ENCODE data around the gene GPR31.

Gene GPR31

DNA sequence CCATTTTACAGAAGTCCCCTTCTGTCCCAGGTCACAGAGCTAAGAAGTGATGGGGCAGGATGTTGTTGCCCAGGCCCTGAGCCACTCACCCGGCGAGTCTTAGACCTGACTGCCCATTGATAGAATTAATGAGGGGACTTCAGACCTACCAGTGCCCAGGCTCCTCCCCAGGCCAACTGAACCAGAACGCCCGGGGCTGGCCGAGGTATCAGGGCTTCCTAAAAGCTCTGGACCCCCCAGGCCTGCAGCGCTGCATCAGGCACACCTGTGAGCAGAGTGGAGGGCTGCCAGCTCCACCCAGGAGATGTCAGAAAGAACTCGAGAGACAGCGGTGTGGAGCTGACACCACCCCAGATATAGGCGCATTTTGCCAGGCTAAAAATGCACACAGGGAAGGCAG lies 3.5 kb downstream of the GPR31 start:
- TF ChIP-seq, protein P1, sequence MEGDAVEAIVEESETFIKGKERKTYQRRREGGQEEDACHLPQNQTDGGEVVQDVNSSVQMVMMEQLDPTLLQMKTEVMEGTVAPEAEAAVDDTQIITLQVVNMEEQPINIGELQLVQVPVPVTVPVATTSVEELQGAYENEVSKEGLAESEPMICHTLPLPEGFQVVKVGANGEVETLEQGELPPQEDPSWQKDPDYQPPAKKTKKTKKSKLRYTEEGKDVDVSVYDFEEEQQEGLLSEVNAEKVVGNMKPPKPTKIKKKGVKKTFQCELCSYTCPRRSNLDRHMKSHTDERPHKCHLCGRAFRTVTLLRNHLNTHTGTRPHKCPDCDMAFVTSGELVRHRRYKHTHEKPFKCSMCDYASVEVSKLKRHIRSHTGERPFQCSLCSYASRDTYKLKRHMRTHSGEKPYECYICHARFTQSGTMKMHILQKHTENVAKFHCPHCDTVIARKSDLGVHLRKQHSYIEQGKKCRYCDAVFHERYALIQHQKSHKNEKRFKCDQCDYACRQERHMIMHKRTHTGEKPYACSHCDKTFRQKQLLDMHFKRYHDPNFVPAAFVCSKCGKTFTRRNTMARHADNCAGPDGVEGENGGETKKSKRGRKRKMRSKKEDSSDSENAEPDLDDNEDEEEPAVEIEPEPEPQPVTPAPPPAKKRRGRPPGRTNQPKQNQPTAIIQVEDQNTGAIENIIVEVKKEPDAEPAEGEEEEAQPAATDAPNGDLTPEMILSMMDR (IDR thresholded peaks at IDR 0.05; ENCODE audit: low read depth, low read length, missing control alignments) = no peak
- no peak for DNase-seq (ENCODE audit: low read depth)
- in situ Hi-C loops (cut with HindIII; ENCODE audit: low sequenced_read_pairs) = no loop called here
- no peak overlapping the region for H3K4me3 ChIP-seq (ENCODE audit: low read depth, low read length)

DNA sequence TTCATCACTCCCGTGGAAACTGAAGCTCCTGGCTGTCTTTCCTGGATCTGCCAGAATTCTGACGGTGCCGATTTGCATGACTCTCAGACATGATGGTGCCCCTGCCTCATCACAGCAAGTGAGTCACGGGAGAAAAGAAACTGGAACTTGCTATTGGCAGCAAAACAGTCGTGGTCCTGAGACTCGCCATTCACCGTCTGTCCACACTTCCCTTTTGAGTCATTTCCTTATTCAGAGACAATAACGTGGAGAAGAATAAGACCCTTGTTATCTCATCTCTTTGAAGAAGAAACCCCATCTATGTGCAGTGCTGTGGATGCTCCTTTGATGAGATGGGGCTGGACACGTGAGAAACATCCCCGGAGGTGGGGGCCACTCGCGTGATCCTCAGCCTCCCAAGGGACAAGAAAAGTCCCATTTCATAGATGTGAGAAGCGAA lies 4.2 kb downstream of the GPR31 start:
- TF ChIP-seq, protein P1 (IDR thresholded peaks at IDR 0.05; ENCODE audit: low read depth, low read length, missing control alignments) = no peak
- H3K4me3 ChIP-seq (ENCODE audit: low read depth, low read length) = peak overlapping the region; percentile 11
- DNase-seq (ENCODE audit: low read depth) = no peak
- in situ Hi-C loops (cut with HindIII; ENCODE audit: low sequenced_read_pairs) = no loop called here

DNA sequence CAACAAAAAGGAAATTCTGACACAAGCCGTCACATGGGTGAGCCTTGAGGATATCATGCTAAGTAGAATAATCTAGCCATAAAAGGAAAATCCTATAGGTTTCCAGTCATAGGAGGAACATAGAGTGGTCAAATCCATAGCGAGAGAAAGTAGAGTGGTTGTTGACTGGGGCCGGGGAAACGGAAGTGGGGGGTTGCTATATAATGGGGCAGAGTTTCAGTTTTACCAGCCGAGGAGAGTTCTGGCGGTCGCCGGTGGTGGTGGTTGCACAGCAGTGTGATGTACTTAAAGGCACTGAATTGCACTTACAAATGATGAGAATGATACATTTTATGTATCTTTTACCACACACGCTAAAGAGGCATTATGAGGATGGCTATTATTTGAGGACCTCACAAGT lies 4.9 kb downstream of the GPR31 start:
- no peak for DNase-seq (ENCODE audit: low read depth)
- TF ChIP-seq, protein P1 (IDR thresholded peaks at IDR 0.05; ENCODE audit: low read depth, low read length, missing control alignments) = no peak
- H3K4me3 ChIP-seq (ENCODE audit: low read depth, low read length) = no peak overlapping the region
- in situ Hi-C loops (cut with HindIII; ENCODE audit: low sequenced_read_pairs) = no loop called here

- no peak overlapping the region for H3K4me3 ChIP-seq (ENCODE audit: low read depth, low read length)
- no peak for DNase-seq (ENCODE audit: low read depth)
- in situ Hi-C loops (cut with HindIII; ENCODE audit: low sequenced_read_pairs) = no loop called here
- TF ChIP-seq, protein P1 (IDR thresholded peaks at IDR 0.05; ENCODE audit: low read depth, low read length, missing control alignments) = no peak
These were observed 6.1 kb downstream of the GPR31 start for GRCh38 chr6:167151648-167152047.

- H3K4me3 ChIP-seq (ENCODE audit: low read depth, low read length) = no peak overlapping the region
- TF ChIP-seq, protein P1 (IDR thresholded peaks at IDR 0.05; ENCODE audit: low read depth, low read length, missing control alignments) = no peak
- in situ Hi-C loops (cut with HindIII; ENCODE audit: low sequenced_read_pairs) = no loop called here
- no peak for DNase-seq (ENCODE audit: low read depth)
These were observed 6.7 kb downstream of the GPR31 start for GRCh38 chr6:167150941-167151549.

DNA sequence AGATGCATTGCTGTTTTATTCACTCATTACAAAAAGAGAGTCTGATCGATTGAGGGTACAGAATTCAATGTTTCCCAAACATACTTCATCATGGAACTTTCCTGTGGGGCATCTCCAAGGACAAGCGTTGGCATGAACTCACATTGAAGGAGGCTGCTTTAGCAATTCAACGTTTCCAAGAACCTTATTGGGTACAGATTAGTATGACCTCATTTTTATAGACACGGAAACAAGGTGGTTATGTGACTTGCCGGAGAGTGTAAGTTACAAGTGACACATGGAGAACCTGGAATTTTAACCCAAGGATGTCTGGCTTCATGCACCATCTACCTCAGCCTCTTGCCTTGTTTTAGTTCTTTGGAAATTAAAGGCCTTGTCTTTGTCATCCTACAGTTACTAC lies 8.8 kb downstream of the GPR31 start:
- TF ChIP-seq, protein P1 (IDR thresholded peaks at IDR 0.05; ENCODE audit: low read depth, low read length, missing control alignments) = no peak
- no peak for DNase-seq (ENCODE audit: low read depth)
- in situ Hi-C loops (cut with HindIII; ENCODE audit: low sequenced_read_pairs) = no loop called here
- no peak overlapping the region for H3K4me3 ChIP-seq (ENCODE audit: low read depth, low read length)
